GM23338 (cell line): ENCODE results near the gene BTN3A1. TPM values are rescaled to one million over a fixed set of nuclear protein-coding genes. Genes with fewer than 3 reads are reported as not detected.

Source experiments
- ATAC-seq: fragments of 200-7000 bp; cut with Tn5 transposase; 3 replicates; pipeline ENCODE4 v1.9.1; 2020
- DNase-seq: peaks from one replicate; pipeline ENCODE4 v3.0.0-alpha.2; 2015; ENCODE audit warnings: low spot score
- H2AFZ ChIP-seq: fragments of 200-600 bp; sonication (generic); 2 replicates; pipeline ENCODE4 v1.8.0; 2016; ENCODE audit warnings: antibody characterized with exemption, mild to moderate bottlenecking, moderate library complexity
- H3F3A ChIP-seq: fragments of 200-600 bp; sonication (generic); replicated peaks from 2 replicates; pipeline ENCODE4 v1.8.0; 2017; ENCODE audit warnings: antibody characterized with exemption, mixed run types, low read depth
- H3K27ac ChIP-seq: fragments of 200-600 bp; sonication (generic); 2 replicates; pipeline ENCODE4 v1.6.1; 2016; ENCODE audit warnings: low read depth
- H3K27me3 ChIP-seq: fragments of 200-600 bp; sonication (generic); 2 replicates; pipeline ENCODE4 v1.8.0; 2016; ENCODE audit warnings: mild to moderate bottlenecking, mixed run types, moderate library complexity; ENCODE audit not compliant: insufficient read depth
- H3K36me3 ChIP-seq: fragments of 200-600 bp; sonication (generic); 2 replicates; pipeline ENCODE4 v1.8.0; 2016; ENCODE audit warnings: mild to moderate bottlenecking; ENCODE audit not compliant: insufficient read depth
- H3K4me1 ChIP-seq: fragments of 200-600 bp; sonication (generic); 2 replicates; pipeline ENCODE4 v1.8.0; 2016; ENCODE audit warnings: mild to moderate bottlenecking, moderate library complexity; ENCODE audit not compliant: insufficient read depth
- H3K4me2 ChIP-seq: fragments of 200-600 bp; sonication (generic); 2 replicates; pipeline ENCODE4 v1.7.1; 2017; ENCODE audit warnings: mixed run types
- H3K4me3 ChIP-seq: fragments of 200-600 bp; sonication (generic); 2 replicates; pipeline ENCODE4 v1.6.1; 2016; ENCODE audit warnings: mixed run types
- H3K79me2 ChIP-seq: fragments of 200-600 bp; sonication (generic); replicated peaks from 2 replicates; pipeline ENCODE4 v1.8.0; 2017; ENCODE audit warnings: mild to moderate bottlenecking; ENCODE audit not compliant: insufficient read depth
- H3K9me2 ChIP-seq: fragments of 200-600 bp; sonication (generic); 2 replicates; pipeline ENCODE4 v1.8.0; 2017; ENCODE audit not compliant: insufficient read depth
- H4K20me1 ChIP-seq: fragments of 200-600 bp; sonication (generic); replicated peaks from 2 replicates; pipeline ENCODE4 v1.8.0; 2017; ENCODE audit warnings: mild to moderate bottlenecking; ENCODE audit not compliant: insufficient read depth
- H3K27ac Mint-ChIP-seq: 2 replicates; pipeline ENCODE4 v1.8.0; 2020; ENCODE audit warnings: inconsistent platforms, mild to moderate bottlenecking, moderate library complexity, mixed read lengths
- H3K27me3 Mint-ChIP-seq: 3 replicates; pipeline ENCODE4 v1.8.0; 2022; ENCODE audit warnings: low read depth, mild to moderate bottlenecking, moderate library complexity, mixed read lengths, inconsistent platforms; ENCODE audit not compliant: insufficient read depth, poor library complexity
- H3K36me3 Mint-ChIP-seq: 3 replicates; pipeline ENCODE4 v1.8.0; 2021; ENCODE audit warnings: low read depth, mild to moderate bottlenecking, inconsistent platforms, moderate library complexity, mixed read lengths
- H3K4me1 Mint-ChIP-seq: 3 replicates; pipeline ENCODE4 v1.8.0; 2020; ENCODE audit warnings: mild to moderate bottlenecking, inconsistent platforms, mixed read lengths
- H3K4me3 Mint-ChIP-seq: 3 replicates; pipeline ENCODE4 v1.8.0; 2021; ENCODE audit warnings: moderate library complexity, mild to moderate bottlenecking, inconsistent platforms, mixed read lengths
- H3K9me3 Mint-ChIP-seq: 3 replicates; pipeline ENCODE4 v1.8.0; 2020; ENCODE audit warnings: moderate library complexity, mild to moderate bottlenecking, inconsistent platforms, mixed read lengths
- CREB1 ChIP-seq: fragments of 250-450 bp; sonication (Bioruptor Pico); IDR thresholded peaks from 2 replicates; pipeline ENCODE4 v1.5.0; 2020; ENCODE audit warnings: low read depth, mild to moderate bottlenecking, moderate library complexity
- EZH2 ChIP-seq: fragments of 200-600 bp; sonication (generic); IDR thresholded peaks from one replicate; pipeline ENCODE4 v1.8.0; 2017; ENCODE audit warnings: antibody characterized with exemption, mild to moderate bottlenecking, low read depth; ENCODE audit not compliant: unreplicated experiment
- EZH2phosphoT487 ChIP-seq: fragments of 200-600 bp; sonication (generic); IDR thresholded peaks from one replicate; pipeline ENCODE4 v1.8.1; 2018; ENCODE audit warnings: antibody characterized with exemption; ENCODE audit not compliant: unreplicated experiment
- JUNB ChIP-seq: IDR thresholded peaks from one replicate; pipeline ENCODE4 v1.6.1; 2016; ENCODE audit warnings: antibody characterized with exemption; ENCODE audit not compliant: unreplicated experiment
- POLR2AphosphoS5 ChIP-seq: IDR thresholded peaks from 2 replicates; pipeline ENCODE4 v1.6.1; 2016; ENCODE audit warnings: antibody characterized with exemption, low read depth
- ZNF114 ChIP-seq: fragments of 250-450 bp; sonication (Bioruptor Pico); IDR thresholded peaks from 2 replicates; pipeline ENCODE4 v1.5.0; 2020; ENCODE audit warnings: mild to moderate bottlenecking, moderate library complexity
- ZNF331 ChIP-seq: fragments of 250-450 bp; sonication (Bioruptor Pico); IDR thresholded peaks from 2 replicates; pipeline ENCODE4 v1.5.0; 2020; ENCODE audit warnings: low read depth, mild to moderate bottlenecking, moderate library complexity
- polyA plus RNA-seq: library from polyadenylated mRNA; unstranded; fragments of >200 nt; fragmentation: Nextera tagmentation; extraction: Ambion mirVana; gene quantifications from 2 replicates; pipeline ENCODE4 v1.2.1, GENCODE V29; 2016
- total RNA-seq: library from RNA; depleted of rRNA; stranded (reverse); fragments of >200 nt; shearing (Covaris generic); gene quantifications from 2 replicates; pipeline ENCODE4 v1.2.3, GENCODE V29; 2014
- TF ChIP-seq, protein P1 (sequence below): IDR thresholded peaks from one replicate; pipeline ENCODE4 v1.6.1; 2018; ENCODE audit warnings: antibody characterized with exemption; ENCODE audit not compliant: unreplicated experiment
- TF ChIP-seq, protein P2 (sequence below): fragments of 250-450 bp; sonication (Bioruptor Pico); IDR thresholded peaks from 2 replicates; pipeline ENCODE4 v1.5.0; 2020; ENCODE audit warnings: mild to moderate bottlenecking, moderate library complexity
- TF ChIP-seq, protein P3 (sequence below), 2 experiments: fragments of 200-600 bp in 1 of 2; sonication (generic) in 1 of 2; conservative IDR thresholded peaks; 2 replicates each; pipeline versions ENCODE4 v1.5.1 to v1.6.1; 2016 to 2017; ENCODE audit warnings: antibody characterized with exemption in 2 of 2, low read depth in 2 of 2, mild to moderate bottlenecking in 2 of 2, moderate library complexity in 1 of 2

BTN3A1 gene
- total and polyA plus RNA-seq, 2 experiments from 2014 or later = 2.4 to 4.0 TPM

DNA sequence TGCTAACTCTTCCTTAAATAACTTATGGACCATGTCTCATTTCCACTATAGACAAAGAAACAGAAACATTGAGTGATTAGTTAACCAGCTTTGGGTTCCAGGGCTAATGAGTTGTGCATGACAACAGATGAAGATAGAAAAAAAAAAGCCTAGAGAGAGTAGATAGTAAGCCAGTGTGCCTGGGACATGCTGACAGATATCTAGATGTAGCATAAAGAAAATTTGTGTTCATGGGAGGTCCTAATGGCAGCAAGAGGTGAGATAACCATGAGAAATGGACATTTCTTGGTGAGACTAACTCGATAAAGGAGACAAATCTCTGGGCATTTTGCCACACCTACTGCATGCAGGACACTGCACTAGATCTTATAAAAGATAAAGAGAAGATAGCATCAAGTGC, 35.5 kb downstream of the BTN3A1 start:
- H3K9me2 ChIP-seq = peaks cover 4% of the 10 kb centered on the region; the same call in 1 of the 2 replicates

More for the DNA sequence above, 35.5 kb downstream of the BTN3A1 start:
- TF ChIP-seq ZNF331 (CRISPR knock-in tag) (no peak), POLR2AphosphoS5 (no peak), JUNB (no peak), EZH2phosphoT487 (no peak), EZH2 (no peak), ZNF114 (CRISPR knock-in tag) (no peak), CREB1 (CRISPR knock-in tag) (no peak)
- TF ChIP-seq, protein P1, sequence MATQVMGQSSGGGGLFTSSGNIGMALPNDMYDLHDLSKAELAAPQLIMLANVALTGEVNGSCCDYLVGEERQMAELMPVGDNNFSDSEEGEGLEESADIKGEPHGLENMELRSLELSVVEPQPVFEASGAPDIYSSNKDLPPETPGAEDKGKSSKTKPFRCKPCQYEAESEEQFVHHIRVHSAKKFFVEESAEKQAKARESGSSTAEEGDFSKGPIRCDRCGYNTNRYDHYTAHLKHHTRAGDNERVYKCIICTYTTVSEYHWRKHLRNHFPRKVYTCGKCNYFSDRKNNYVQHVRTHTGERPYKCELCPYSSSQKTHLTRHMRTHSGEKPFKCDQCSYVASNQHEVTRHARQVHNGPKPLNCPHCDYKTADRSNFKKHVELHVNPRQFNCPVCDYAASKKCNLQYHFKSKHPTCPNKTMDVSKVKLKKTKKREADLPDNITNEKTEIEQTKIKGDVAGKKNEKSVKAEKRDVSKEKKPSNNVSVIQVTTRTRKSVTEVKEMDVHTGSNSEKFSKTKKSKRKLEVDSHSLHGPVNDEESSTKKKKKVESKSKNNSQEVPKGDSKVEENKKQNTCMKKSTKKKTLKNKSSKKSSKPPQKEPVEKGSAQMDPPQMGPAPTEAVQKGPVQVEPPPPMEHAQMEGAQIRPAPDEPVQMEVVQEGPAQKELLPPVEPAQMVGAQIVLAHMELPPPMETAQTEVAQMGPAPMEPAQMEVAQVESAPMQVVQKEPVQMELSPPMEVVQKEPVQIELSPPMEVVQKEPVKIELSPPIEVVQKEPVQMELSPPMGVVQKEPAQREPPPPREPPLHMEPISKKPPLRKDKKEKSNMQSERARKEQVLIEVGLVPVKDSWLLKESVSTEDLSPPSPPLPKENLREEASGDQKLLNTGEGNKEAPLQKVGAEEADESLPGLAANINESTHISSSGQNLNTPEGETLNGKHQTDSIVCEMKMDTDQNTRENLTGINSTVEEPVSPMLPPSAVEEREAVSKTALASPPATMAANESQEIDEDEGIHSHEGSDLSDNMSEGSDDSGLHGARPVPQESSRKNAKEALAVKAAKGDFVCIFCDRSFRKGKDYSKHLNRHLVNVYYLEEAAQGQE = no peak
- TF ChIP-seq, protein P2, sequence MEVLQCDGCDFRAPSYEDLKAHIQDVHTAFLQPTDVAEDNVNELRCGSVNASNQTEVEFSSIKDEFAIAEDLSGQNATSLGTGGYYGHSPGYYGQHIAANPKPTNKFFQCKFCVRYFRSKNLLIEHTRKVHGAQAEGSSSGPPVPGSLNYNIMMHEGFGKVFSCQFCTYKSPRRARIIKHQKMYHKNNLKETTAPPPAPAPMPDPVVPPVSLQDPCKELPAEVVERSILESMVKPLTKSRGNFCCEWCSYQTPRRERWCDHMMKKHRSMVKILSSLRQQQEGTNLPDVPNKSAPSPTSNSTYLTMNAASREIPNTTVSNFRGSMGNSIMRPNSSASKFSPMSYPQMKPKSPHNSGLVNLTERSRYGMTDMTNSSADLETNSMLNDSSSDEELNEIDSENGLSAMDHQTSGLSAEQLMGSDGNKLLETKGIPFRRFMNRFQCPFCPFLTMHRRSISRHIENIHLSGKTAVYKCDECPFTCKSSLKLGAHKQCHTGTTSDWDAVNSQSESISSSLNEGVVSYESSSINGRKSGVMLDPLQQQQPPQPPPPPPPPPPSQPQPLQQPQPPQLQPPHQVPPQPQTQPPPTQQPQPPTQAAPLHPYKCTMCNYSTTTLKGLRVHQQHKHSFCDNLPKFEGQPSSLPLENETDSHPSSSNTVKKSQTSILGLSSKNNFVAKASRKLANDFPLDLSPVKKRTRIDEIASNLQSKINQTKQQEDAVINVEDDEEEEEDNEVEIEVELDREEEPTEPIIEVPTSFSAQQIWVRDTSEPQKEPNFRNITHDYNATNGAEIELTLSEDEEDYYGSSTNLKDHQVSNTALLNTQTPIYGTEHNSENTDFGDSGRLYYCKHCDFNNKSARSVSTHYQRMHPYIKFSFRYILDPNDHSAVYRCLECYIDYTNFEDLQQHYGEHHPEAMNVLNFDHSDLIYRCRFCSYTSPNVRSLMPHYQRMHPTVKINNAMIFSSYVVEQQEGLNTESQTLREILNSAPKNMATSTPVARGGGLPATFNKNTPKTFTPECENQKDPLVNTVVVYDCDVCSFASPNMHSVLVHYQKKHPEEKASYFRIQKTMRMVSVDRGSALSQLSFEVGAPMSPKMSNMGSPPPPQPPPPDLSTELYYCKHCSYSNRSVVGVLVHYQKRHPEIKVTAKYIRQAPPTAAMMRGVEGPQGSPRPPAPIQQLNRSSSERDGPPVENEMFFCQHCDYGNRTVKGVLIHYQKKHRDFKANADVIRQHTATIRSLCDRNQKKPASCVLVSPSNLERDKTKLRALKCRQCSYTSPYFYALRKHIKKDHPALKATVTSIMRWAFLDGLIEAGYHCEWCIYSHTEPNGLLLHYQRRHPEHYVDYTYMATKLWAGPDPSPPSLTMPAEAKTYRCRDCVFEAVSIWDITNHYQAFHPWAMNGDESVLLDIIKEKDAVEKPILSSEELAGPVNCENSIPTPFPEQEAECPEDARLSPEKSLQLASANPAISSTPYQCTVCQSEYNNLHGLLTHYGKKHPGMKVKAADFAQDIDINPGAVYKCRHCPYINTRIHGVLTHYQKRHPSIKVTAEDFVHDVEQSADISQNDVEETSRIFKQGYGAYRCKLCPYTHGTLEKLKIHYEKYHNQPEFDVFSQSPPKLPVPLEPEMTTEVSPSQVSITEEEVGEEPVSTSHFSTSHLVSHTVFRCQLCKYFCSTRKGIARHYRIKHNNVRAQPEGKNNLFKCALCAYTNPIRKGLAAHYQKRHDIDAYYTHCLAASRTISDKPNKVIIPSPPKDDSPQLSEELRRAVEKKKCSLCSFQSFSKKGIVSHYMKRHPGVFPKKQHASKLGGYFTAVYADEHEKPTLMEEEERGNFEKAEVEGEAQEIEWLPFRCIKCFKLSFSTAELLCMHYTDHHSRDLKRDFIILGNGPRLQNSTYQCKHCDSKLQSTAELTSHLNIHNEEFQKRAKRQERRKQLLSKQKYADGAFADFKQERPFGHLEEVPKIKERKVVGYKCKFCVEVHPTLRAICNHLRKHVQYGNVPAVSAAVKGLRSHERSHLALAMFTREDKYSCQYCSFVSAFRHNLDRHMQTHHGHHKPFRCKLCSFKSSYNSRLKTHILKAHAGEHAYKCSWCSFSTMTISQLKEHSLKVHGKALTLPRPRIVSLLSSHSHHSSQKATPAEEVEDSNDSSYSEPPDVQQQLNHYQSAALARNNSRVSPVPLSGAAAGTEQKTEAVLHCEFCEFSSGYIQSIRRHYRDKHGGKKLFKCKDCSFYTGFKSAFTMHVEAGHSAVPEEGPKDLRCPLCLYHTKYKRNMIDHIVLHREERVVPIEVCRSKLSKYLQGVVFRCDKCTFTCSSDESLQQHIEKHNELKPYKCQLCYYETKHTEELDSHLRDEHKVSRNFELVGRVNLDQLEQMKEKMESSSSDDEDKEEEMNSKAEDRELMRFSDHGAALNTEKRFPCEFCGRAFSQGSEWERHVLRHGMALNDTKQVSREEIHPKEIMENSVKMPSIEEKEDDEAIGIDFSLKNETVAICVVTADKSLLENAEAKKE = no peak
- TF ChIP-seq, protein P3, sequence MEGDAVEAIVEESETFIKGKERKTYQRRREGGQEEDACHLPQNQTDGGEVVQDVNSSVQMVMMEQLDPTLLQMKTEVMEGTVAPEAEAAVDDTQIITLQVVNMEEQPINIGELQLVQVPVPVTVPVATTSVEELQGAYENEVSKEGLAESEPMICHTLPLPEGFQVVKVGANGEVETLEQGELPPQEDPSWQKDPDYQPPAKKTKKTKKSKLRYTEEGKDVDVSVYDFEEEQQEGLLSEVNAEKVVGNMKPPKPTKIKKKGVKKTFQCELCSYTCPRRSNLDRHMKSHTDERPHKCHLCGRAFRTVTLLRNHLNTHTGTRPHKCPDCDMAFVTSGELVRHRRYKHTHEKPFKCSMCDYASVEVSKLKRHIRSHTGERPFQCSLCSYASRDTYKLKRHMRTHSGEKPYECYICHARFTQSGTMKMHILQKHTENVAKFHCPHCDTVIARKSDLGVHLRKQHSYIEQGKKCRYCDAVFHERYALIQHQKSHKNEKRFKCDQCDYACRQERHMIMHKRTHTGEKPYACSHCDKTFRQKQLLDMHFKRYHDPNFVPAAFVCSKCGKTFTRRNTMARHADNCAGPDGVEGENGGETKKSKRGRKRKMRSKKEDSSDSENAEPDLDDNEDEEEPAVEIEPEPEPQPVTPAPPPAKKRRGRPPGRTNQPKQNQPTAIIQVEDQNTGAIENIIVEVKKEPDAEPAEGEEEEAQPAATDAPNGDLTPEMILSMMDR (conservative IDR thresholded peaks at IDR 0.05; ENCODE audit: low read depth in 2 of 2) = no peak
- Mint-ChIP-seq H3K4me1 (no peaks in the 10 kb centered on the region), H3K36me3 (peaks cover 23% of the 10 kb centered on the region), H3K9me3 (peaks cover 19% of the 10 kb centered on the region), H3K4me3 (no peak overlapping the region), H3K27me3 (peaks cover 3% of the 10 kb centered on the region), H3K27ac (no peak overlapping the region)
- Histone ChIP-seq H2AFZ (no peak overlapping the region), H3K36me3 (no peaks in the 10 kb centered on the region), H3K4me1 (no peaks in the 10 kb centered on the region), H3K79me2 (no peaks in the 10 kb centered on the region), H3K4me2 (no peak overlapping the region), H3K4me3 (no peak overlapping the region), H4K20me1 (no peaks in the 10 kb centered on the region), H3F3A (no peaks in the 10 kb centered on the region), H3K27ac (no peak overlapping the region), H3K27me3 (no peaks in the 10 kb centered on the region)
- DNase-seq = no peak
- ATAC-seq = no peak
